ENCODE results near the gene TMEM235. TPM values are rescaled to one million over a fixed set of nuclear protein-coding genes. Genes with fewer than 3 reads are reported as not detected.
A peak's percentile ranks its signal among the peaks of the same experiment; 100 is the strongest.

Gene TMEM235
- total RNA-seq, 1 donor from 2014 or later: not detected

DNA sequence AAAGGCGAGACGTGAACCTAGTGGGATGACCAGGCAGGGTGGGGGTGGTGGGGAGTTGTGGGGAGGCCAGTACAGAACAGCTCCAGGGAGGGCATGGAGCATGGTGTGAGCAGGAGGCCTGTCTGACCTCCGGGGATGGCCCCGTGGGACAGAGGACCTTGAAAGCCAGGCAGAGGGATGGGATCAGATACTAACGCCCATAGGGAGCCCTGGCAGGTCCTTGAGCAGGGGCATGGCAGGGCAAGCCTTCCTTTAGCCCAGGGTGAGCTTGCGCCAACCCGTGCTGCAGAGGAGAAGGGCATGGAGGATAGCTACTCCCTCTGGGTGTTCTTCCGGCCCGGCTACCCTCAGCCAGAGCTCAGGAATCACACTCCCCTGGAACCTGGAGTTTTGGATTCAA lies 35.3 kb downstream of the TMEM235 start:
- ATAC-seq (no peak), DNase-seq (no peak)
- intact Hi-C loops (cut with micrococcal nuclease): no loop called here

DNA sequence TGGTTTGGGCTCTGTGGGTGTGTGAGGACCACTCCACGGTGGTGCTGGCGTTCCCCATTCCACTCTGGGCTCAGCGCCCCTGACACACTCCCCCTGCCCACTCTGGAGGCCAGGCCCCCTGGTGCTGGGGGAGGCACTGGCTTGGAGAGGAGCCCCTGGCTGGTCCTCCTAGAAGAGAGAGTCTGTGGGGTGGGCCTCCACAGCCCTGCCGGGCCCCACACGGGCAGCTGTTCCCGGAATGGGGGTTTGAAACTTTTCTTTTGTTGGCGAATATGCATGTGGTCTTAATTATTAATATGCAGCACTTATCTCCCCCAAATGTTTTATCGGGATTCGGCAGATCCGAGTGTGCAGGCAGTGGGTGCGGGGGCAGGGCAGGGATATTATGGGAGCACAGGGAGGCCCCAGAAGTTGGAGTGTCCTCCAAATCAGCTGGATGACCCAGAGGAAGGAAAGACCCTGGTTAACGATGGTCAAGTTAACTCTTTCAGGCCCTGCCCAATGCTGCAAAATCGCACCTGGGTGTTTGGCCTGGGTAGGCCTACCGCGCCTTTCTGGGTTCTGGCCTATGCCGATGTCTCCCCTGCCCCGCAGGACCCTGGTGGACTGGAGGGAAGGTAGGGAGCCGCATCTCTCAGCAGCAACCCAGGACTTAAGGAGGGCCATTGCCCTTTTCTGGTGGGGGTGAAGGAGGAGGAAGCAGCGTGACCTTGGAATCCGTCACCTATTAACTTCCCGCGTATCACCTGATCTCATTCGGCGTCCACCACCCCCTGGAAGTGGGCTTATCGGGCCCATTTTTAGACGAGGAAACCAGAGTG lies 36.0 kb downstream of the TMEM235 start:
- DNase-seq (no peak), ATAC-seq (no peak)
- intact Hi-C loops (cut with micrococcal nuclease): no loop called here

GRCh38 chr17:78268191-78268874 lies 36.9 kb downstream of the TMEM235 start:
- ATAC-seq: no peak
- intact Hi-C loops (cut with micrococcal nuclease): no loop called here
- DNase-seq: no peak

- ATAC-seq (no peak), DNase-seq (no peak)
- intact Hi-C loops (cut with micrococcal nuclease): no loop called here
These were observed 37.8 kb downstream of the TMEM235 start for GRCh38 chr17:78268951-78269905.

DNA sequence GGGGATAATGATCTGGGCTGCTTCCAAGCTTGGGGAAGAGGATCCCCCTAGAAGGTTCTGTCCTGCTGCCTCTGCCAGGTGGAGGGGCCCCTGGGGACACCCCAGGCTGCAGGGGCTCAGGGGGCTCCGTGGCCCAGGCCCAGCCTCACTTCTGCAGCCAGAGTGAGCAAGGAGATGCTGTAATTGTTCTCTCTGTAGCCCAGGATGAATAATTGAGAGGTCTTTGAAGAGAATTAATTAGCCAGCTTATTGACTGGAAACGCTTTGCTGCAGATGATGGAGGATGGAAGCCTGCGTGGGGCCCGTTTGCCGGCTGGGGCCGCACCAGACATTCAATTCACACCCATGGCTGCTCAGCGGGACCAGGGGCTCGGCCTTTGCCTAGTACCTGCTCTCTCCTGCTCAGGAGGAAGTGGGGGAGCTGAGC lies 38.5 kb downstream of the TMEM235 start:
- ATAC-seq: no peak
- intact Hi-C loops (cut with micrococcal nuclease): no loop called here
- DNase-seq: no peak

GRCh38 chr17:78271419-78272170 lies 40.2 kb downstream of the TMEM235 start:
- intact Hi-C loops (cut with micrococcal nuclease): no loop called here
- ATAC-seq (no peak), DNase-seq (no peak)

DNA sequence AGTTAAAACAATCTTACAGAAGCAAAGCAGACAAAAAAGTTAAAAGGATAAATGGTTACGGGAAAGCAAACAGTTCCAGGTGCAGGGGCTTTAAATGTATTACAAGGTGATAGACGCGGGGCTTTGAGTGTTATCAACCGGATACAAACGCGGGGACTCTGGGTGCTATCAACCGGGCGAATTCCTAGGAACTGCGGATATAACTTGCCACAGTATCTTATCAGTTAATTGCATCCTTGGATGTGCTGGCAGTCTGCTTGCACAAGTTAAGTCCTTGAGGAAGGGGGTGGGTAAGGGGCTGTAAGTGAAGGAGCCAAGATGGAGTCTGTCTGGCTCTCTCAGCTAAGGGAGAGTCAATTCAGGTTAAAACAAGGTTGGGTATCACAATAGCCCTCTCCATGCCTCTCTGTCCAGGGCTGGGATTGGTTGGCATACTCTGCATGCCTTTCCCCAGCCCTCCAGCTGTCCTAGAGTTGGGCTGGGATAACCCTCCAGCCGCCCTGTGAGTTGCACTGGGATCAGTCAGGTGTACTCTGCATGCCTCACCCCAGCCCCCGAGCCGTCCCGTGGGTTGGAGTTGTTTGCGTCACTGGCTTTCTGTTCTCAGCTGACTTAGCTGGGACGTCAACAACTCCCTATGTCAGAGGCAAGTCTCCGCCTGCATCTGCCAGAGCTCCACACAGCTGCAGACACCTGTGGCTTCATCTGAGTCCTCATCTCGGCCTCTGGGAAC lies 40.9 kb downstream of the TMEM235 start:
- intact Hi-C loops (cut with micrococcal nuclease): no loop called here
- peak; percentile 67 for DNase-seq
- ATAC-seq: peak; percentile 85

DNA sequence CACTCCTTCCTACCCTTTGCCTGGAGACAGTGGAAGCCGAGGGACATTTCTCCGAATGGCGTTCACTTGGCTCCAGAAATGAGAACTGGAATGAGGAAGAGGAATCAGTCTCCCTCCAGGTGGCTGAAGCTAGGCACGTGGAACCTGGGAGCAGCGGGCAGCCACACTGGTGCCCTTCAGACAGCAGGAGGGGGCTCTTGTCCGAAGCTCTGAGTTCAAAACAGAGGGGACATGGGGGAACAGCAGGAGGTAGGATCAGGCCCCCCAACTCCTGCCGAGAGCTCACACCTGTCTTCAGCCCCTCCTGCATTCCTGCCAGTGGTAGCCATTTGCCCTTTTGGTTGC lies 41.5 kb downstream of the TMEM235 start:
- DNase-seq: no peak
- intact Hi-C loops (cut with micrococcal nuclease): no loop called here
- ATAC-seq: no peak

DNA sequence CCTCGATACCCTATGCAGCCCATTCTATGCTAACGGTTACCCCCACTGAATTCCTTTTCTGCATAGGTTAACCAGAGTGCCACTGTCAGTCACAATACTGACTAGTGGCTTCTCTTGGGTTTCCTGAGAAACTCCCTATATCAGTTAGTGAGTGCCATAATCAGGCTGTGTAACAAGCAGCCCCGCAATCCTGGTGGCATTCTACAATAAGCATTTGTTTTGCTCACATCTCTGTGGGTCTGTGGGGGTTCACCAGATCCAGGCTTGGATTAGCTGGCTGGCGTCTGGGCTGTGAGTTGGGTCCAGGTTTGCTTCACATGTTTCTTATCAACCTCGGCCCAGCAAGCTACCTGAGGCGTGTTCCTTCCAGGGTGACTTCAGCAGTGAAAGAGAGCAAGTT lies 42.4 kb downstream of the TMEM235 start:
- DNase-seq (no peak), ATAC-seq (no peak)
- intact Hi-C loops (cut with micrococcal nuclease): no loop called here

DNA sequence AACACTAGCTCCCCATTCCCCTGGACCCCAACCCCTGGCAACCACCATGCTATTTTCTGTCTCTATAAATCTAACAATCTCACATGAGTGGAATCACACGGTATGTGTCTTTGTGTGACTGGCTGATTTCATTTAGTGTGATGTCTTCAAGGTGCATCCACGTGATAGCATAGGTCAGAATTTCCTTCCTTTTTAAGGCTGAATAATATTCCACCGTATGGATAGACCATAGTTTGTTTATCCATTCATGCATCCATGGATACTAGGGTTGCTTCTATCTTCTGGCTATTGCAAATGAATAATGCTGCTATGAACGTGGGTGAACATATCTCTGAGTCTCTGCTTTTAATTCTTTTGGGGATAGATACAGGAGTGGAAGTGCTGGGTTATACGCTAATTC lies 43.9 kb downstream of the TMEM235 start:
- no peak for DNase-seq
- intact Hi-C loops (cut with micrococcal nuclease): no loop called here
- no peak for ATAC-seq

GRCh38 chr17:78276098-78276887 lies 44.9 kb downstream of the TMEM235 start:
- ATAC-seq (no peak), DNase-seq (no peak)
- intact Hi-C loops (cut with micrococcal nuclease): no loop called here

DNA sequence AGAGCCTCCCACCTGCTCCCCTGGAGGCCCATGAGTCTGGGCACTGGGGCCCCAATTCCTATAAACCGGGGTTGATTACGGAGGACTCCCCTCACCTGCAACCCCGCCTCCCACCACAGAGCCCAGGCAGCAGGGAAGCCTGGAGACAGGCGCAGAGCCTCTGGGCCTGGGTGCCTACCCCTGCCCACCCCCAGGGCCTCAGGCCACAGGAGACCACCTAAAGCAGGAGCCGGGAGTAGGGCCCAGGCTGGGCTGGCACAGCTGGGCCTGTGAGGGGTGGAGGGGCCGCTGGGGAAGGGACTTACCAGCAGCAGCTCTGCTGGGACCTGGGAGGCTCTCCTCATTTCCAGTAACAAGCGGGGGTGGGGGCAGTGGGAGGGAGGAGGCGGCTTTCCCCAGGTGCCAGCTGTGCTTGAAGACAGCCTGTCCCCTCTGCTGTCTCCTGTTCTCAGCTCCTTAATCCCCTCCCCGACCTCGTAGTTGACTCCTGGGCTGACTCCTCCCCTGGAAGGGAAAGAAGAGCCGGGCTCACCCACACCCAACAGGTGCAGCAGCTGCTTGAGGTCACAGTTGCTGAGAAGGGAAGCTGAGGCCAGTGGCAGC lies 46.8 kb downstream of the TMEM235 start:
- no peak for DNase-seq
- ATAC-seq: no peak
- intact Hi-C loops (cut with micrococcal nuclease): no loop called here

GRCh38 chr17:78279360-78279990 lies 48.0 kb downstream of the TMEM235 start:
- DNase-seq: no peak
- intact Hi-C loops (cut with micrococcal nuclease): no loop called here
- no peak for ATAC-seq

GRCh38 chr17:78281249-78281845 lies 49.9 kb downstream of the TMEM235 start:
- intact Hi-C loops (cut with micrococcal nuclease): no loop called here
- DNase-seq: peak; percentile 9
- no peak for ATAC-seq

DNA sequence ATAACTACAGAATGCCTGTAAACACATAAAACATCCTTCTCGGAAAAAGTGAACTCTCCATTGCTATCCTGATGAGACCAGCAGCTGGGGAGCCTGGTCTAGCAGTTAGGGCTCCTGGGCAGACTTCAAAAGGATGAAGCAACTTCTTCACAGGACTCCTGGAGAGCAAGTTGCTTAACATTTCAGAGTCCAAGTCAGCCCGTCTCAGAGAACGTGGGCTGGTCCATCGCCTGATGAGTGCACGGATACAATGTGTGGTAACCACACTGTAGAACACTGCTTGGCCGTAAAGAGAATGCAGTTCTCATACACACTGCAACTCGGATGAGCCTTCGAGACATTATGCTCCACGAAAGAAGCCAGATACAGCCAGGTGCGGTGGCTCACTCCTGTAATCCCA lies 52.7 kb downstream of the TMEM235 start:
- no peak for ATAC-seq

GRCh38 chr17:78289004-78289403 lies 57.6 kb downstream of the TMEM235 start:
- intact Hi-C loops (cut with micrococcal nuclease): no loop called here
- DNase-seq (peak; percentile 2), ATAC-seq (no peak)

More for the DNA sequence above, 52.7 kb downstream of the TMEM235 start:
- intact Hi-C loops (cut with micrococcal nuclease): no loop called here
- DNase-seq: no peak

Measured in left ventricle myocardium superior (tissue), 1 donor.